GM18873 (cell line): Measurements from ENCODE around the gene PRKCD.

Source experiments
- ATAC-seq: cut with Tn5 transposase; IDR thresholded peaks from one replicate; pipeline ENCODE4 v1.9.1; 2021; ENCODE audit warnings: mild to moderate bottlenecking, moderate library complexity, moderate number of reproducible peaks; ENCODE audit not compliant: unreplicated experiment, low FRiP score

PRKCD gene

DNA sequence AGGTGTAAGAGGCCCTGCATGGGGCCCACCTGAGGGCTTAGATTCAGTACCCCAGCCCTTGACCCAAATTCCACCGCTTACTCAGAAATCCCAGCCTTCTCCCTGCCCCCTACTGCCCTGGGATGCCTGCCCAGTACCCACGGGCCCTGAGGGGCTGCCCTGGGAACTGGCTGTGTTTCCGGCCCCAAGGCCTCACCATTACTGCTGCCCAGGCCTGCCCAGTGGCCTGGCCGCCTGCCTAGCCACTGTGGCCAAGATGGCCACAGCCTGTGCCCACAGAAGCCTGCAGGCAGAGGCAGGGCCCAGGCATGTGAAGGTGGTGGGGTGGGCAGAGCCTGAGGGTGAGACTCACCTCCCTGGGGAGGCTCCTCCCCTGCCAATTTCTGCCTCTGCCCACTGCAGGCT is 6.1 kb upstream of the PRKCD start:
- no peak for ATAC-seq

DNA sequence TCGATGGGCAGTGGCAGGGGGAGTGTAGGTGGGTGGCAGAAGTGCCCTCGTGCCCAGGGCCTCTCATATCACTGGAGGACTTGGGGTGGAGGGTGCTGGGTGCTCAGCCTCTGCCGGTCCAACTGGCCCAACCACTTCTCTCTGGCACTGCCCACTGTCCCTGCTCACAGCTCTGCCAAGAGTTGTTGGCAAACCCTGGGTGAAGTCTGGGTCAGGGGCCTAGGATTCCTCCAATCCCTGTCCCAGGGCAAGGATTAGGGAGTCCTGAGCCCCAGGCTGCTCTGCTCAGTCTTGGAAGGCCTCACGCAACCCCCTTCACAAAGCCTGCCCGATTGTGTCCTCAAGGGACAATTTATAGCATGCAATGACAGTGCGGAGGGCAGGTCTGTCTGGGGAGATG is 5.2 kb upstream of the PRKCD start:
- no peak for ATAC-seq

DNA sequence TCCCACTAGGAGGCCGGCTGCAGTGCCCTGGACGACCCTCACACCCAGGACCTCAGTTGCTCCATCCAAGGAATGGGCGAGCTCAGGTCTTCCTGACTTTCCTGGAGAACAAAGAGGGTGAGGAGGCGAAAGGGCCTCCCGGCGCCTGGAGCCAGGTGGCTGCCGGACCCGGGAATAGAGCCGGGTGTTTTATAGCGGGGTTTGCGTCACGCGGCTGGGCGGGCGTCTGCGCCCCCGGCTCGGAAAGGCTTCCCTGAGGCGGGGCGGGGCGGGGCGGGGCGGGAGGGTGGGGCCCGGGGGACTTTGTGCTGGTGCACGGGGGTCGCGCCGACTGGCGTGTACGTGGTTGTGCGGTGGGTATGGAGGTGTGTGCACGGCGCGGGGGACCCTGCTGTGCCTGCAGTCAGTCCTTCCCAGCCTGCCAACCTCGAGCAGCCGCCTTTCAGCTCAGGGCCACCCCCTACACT is 4.6 kb upstream of the PRKCD start:
- no peak for ATAC-seq

DNA sequence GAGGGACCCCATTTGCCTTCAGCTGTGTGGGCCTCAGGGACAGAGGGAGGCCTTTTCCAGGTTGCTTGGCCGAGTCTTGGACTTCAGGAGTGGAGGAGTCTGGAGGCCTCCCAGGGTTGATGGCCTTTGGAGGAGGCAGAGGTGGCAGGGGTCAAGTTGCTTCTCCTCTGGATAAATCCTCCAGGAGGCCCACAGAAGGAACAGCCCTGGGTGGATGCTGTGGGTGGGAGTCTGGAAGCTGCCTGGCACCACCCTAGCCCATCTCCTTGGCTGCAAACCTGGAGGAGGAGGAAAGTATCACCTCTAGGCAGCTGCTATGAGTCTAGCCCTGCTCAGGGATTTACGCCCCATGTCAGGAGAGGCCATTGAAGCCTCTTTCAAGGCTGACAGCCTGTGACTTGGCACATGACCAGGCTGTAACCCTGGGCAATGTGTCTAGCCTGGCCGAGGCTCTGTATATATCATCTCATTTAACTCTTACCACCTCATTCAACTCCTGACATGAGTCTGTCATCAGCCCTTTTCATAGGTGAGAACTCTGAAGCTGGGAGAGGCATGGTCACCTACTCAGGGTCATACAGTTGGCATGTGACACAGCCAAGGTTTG is 2.9 kb upstream of the PRKCD start:
- no peak for ATAC-seq

DNA sequence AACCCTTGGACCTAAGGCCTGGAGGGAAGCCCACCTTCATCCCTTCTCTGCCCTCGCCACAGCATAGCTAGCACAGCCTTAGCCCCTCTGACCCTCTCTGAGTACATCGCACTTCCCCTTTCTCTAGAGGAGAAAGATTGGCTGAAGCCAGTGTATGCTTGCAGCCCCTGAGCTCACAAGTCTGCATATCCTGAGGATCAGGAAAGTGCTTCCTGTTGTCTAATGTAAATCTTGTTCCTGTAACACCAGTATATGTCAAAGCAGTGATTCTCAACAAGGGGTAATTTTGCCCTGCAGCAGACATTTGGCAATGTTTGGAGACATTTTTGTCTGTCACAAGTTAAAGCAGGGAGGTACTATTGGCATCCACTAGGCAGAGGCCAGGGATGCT is 2.2 kb upstream of the PRKCD start:
- ATAC-seq: no peak

DNA sequence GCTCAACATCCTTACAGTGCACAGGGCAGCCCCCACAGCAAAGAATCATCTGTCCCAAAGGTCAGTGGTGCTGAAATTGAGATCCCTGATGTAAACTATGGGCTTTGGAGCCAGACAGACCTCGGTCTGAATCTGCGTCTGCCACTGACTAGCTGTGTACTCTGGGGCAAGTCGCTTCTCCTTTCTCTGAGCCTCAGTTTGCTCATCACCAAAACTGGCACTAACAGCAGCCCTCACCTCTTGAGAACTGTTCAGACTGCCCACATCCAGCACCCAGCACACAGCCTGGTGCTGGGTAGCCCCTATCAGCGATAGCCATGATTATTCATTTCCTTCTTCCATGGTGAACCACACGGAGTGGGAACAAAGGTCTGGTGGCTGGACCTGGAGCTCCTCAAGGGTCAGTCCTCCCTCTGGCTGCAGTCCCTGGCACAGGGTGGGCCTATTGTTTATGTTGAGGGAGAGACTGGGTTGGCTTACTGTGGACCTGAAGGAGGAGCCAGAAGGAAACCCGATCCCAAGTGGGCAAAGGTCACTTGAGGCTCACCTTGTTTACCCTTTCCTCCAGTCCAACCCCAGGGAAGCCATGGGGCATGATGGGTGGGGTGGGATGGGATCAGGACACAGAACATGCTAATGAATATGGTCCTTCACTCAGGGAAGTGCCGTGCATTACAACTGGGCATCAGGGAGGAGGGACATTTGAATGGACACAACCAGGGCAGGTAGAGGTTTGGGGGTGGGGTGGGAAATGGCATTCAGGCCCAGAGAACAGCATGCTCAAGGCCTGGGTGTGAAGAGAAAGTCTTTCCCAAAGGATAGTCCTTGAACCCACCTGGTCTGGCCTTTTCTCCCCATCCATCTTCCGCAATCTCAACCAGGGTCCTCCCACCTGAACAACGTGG is 1.6 kb upstream of the PRKCD start:
- no peak for ATAC-seq

DNA sequence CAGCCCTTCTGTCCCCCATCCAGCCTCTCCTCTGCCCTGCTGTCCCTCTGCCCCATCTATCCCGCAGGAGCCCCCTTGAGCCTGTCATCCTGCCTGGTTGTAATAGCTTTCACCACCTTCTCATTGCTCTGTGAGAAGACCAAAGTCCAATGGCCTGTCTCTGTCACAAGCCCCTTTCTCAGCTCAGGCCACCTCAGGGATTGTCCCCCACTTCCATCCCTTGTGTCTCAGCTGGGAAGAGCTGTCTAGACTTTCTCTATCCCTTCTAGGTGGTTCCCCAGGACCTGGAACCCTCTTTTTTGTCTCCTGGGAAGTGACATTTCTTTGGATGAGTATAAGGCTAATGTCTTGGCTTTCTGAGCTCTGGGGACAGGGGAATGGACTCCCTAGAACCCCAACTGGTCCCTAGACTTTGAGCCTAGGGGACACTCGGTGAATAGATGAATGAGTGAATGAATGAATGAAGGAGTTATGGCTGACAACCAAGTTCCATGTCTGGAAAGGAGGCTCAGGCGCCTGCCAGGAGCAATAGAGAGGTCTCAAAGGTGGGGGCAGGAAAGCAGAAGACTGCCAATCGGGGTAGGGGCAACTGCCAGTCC is 849 bp upstream of the PRKCD start:
- no peak for ATAC-seq

- peak; percentile 12 for ATAC-seq
Measured at GRCh38 chr3:53161450-53161819, 426 bp downstream of the PRKCD start.

GRCh38 chr3:53161820-53162671 is 1.0 kb downstream of the PRKCD start:
- ATAC-seq: no peak

DNA sequence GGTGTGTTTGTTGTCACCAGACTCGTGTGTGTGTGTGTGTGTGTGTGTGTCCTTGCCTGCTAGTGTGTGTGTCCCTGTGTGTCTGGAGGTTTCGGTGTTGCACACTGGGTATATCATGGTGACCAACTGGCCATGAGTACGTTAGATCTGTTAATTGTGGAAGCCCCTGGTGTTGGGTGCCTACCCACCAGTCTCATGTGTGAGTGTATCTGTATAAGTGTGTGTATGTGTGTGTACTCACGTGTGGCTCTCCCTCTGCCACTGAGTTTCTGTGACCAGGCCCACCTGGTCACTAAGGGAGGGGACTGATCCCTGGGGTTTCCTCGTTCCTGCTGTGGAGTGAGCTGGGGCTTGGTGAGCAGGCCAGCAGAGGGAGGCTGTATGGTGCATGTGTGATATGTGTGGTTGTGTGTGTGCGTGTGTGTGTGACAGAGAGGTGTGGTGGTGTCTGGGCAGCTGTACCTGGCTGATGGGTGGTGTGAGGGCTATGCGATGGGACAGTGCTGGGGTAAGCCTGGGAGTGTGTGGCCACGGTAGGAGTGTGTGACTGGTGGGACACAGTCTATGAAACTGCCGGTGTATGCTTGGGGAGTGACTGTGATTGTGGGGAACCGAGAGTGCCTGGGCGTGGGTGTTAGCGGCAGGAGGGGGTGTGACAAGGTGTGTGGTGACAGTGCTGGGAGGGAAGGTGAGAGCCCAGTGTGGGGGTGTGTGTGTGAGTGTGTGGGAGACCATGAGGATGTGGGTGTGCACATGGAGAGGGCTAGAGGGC is 1.8 kb downstream of the PRKCD start:
- ATAC-seq: no peak

DNA sequence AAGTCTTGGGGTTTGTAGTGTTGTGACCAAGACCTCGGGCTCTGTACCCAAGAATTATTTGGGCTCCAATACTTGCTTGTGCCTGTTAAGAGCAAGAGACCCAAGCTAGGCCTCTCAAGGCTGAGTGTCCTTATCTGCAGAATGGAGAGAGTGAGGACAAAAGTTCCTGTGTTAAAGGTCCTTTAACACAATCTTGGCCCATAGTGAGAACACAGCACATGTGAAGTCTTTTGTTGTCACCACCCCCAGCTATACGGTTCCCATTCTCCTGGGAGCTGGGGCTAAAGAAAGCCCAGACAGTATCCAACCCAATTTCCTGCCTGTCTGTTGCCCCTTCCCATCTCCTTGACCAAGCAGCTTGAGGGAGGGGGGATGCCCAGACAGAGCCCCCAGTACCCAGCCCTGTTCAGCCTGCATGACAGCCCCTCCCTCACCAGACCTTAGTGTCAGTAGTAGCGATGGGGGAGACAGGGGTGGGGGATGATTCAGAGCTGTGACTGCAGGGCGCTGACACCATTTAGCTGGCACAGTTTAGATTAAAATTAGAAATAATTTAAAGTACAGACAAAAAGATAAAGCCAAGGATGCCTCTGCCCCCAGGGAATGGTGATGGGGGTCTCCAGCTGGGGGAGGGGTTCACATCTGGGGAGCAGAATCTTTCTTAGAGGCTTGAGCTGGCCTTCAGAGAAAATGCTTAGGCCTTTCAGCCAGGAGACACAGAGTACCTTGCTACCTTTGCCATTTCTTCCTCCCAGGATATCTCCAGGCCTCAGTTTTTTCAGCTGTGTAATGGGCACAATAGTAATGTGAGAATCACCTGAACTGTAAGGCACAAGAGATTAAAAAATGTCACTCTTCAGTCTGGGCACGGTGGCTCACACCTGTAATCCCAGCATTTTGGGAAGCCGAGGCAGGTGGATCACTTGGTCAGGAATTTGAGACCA is 2.7 kb downstream of the PRKCD start:
- no peak for ATAC-seq

- ATAC-seq: no peak
Measured at GRCh38 chr3:53164911-53165310, 3.9 kb downstream of the PRKCD start.

GRCh38 chr3:53166206-53166605 is 5.2 kb downstream of the PRKCD start:
- ATAC-seq: no peak

DNA sequence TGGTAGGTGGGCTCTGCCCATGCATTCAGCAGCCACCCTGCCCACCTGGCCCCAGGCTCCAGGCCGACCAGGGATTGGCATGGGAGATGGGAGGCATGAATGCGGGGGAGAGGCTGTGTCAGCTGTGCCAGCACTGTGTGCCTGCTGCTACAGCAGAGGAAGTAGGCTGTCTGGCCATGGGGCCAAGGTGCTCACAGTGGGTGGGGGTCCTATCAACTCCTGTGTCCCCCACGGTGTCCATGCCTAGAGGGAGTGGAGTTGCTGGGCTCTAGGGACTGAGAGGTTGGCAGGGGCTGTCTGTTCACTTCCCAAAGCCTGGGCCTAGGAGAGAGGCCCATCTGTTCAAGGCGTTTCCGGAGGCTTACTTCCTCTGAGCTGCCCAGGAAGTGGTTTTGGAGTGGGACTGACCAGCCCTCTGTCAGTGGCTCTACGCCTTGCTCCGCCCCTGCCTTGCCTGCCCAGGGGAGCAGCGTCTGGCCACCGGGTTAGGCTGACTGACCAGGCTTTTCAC is 5.8 kb downstream of the PRKCD start:
- no peak for ATAC-seq

DNA sequence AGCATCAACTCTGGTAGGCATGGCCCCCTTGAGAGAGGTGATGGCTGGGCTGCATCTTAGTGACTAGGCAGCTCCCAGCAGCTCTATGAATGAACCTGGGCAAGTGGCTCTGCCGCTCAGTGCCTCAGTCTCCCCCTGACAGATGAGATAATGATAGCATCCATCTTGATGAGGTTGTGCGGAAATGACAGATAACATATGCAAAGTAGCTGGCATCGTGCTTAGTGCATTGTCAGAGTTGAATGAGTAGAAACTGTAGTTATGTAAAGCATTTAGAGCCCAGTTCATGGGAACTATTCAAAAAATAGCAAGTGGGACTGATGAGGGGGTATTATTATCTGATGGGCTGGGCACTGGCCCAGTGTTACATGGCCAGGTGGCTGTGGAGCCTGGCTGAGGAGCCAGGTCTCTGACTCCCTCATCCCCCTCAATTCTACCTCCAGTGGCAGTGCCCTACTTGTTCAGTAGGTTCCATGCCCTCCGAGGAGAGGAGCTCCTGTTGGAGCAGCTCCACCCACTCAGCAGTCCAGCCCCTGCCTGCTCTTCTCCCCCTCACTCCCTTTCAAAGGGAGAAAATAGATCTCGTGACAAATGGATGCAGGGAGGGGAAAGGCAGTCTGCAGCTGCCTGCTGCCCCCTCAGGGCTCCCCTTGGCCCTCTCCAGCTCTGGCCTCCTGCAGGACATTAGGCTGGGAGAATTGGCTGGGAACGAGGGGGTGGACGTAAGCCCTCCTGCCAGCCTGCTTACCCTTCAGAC is 6.6 kb downstream of the PRKCD start:
- no peak for ATAC-seq

GRCh38 chr3:53168175-53168923 is 7.3 kb downstream of the PRKCD start:
- ATAC-seq: no peak
